Sigmoid colon (tissue), 4 donors: Measurements from ENCODE around the gene CEP128.

Experiments used
- EP300 ChIP-seq, 4 donors: sonication (generic); formaldehyde crosslinking; IDR thresholded peaks; one replicate each; pipeline ENCODE4 v1.6.1; 2017; ENCODE audit warnings: antibody characterized with exemption in 4 of 4
- POLR2A ChIP-seq, 2 donors: fragments of 450-650 bp; IDR thresholded peaks; one replicate each; pipeline ENCODE4 v1.6.1; 2016; ENCODE audit warnings: antibody characterized with exemption in 2 of 2, mild to moderate bottlenecking in 2 of 2, moderate library complexity in 2 of 2
- TF ChIP-seq, protein P1 (sequence below), 4 experiments: fragments of 450-650 bp in 3 of 4; fragments of 200-600 bp in 1 of 4; IDR thresholded peaks; one replicate each; pipeline ENCODE4 v1.5.1; 2016 to 2019; ENCODE audit warnings: antibody characterized with exemption in 4 of 4, mild to moderate bottlenecking in 3 of 4, moderate library complexity in 2 of 4

DNA sequence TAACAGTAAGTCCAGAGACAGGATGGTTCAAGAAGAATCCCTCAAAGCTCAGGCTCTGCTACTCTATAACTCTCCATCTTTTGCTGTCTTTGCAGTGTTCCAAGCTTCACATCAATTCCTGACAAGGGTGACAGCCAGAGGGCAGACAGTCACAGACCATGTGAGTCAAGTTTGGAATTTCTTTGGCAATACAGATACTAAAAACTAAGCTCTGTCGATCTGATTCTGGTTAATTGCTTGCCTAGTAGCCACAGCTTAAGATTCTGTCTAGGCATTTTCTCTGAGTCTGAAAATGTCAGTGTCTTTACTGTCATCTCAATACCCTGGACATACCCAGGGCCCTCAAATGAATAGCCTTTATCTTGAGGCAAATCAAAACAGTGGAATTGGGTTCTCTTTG lies 153.7 kb downstream of the CEP128 start:
- TF ChIP-seq, protein P1, sequence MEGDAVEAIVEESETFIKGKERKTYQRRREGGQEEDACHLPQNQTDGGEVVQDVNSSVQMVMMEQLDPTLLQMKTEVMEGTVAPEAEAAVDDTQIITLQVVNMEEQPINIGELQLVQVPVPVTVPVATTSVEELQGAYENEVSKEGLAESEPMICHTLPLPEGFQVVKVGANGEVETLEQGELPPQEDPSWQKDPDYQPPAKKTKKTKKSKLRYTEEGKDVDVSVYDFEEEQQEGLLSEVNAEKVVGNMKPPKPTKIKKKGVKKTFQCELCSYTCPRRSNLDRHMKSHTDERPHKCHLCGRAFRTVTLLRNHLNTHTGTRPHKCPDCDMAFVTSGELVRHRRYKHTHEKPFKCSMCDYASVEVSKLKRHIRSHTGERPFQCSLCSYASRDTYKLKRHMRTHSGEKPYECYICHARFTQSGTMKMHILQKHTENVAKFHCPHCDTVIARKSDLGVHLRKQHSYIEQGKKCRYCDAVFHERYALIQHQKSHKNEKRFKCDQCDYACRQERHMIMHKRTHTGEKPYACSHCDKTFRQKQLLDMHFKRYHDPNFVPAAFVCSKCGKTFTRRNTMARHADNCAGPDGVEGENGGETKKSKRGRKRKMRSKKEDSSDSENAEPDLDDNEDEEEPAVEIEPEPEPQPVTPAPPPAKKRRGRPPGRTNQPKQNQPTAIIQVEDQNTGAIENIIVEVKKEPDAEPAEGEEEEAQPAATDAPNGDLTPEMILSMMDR (IDR thresholded peaks at IDR 0.05), result no peak
- TF ChIP-seq POLR2A (IDR thresholded peaks at IDR 0.05) (no peak), EP300 (IDR thresholded peaks at IDR 0.05) (no peak)
